ENCODE results near the gene LAMC1. TPM values are rescaled to one million over a fixed set of nuclear protein-coding genes. Genes with fewer than 3 reads are reported as not detected.

LAMC1 gene
- polyA plus RNA-seq, 1 of the 3 experiments (the other 2 are of a cell fraction): 101 TPM

DNA sequence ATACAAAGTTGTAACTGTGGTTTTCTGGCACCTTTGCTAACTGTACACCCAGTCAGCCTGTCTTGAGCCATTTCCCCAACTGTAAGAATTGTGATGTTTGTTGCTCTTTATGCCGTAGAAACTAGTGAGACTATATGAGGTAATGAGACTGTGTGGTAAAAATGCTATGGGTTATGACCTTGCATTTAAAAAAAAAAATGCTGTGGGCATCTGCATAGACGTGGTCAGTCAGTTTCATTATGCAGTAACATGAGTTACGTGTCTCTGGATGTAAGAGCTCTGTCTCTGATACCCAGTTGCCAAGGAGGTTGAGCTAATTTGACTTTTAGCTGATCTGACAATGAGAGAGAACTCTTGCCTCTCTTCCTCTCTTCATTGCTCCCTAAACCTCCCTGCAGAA, 82.2 kb downstream of the LAMC1 start (continued):
- no peak for TF ChIP-seq GATA2 (CRISPR knock-in tag; IDR thresholded peaks at IDR 0.05)
- TF ChIP-seq CHD2 (IDR thresholded peaks at IDR 0.05; ENCODE audit: low read length, partially characterized antibody): no peak
- TF ChIP-seq, protein P1, sequence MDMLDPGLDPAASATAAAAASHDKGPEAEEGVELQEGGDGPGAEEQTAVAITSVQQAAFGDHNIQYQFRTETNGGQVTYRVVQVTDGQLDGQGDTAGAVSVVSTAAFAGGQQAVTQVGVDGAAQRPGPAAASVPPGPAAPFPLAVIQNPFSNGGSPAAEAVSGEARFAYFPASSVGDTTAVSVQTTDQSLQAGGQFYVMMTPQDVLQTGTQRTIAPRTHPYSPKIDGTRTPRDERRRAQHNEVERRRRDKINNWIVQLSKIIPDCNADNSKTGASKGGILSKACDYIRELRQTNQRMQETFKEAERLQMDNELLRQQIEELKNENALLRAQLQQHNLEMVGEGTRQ (IDR thresholded peaks at IDR 0.05; ENCODE audit: borderline replicate concordance, low read depth, low read length): no peak

DNA sequence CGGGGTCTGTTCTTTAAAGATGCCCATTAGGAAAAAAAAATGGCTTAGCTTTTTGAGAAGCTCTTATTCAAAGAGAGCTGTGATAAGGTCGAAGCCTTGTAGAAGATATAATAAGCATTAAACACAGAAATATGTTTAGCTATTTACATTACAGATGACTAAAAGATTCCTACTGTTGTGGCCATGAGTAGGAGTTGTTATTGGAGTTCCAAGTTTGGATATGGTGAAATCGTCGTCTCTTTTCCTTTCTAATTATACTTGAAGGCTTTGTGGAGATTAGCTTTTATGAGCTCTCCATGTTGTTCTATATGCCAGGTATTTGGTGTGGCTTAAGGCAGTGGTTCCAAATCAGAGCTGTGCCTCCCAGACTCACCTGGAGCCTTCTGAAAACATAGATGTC, 82.9 kb downstream of the LAMC1 start:
- Histone ChIP-seq H3K79me2 (ENCODE audit: insufficient read depth) (peaks cover 73% of the 10 kb centered on the region; the same call in 1 of the 2 replicates), H3K9me3 (no peaks in the 10 kb centered on the region), H3K27ac (ENCODE audit: low read depth in 2 of 2, low read length in 1 of 2) (no peak overlapping the region), H3K9me2 (no peaks in the 10 kb centered on the region), H3K36me3 (replicated peaks in 1 of 2; ENCODE audit: control insufficient read depth in 1 of 2, insufficient read depth in 2 of 2, low read length in 1 of 2) (peaks cover 31 to 43% of the 10 kb centered on the region in 2 experiments), H3F3A (replicated peaks; ENCODE audit: insufficient read depth) (no peaks in the 10 kb centered on the region), H3K9ac (no peak overlapping the region), H3K4me1 (ENCODE audit: control insufficient read depth in 1 of 2, insufficient read depth in 2 of 2, low read depth in 1 of 2, low read length in 1 of 2) (no peaks in the 10 kb centered on the region), H3K4me2 (no peak overlapping the region), H3K4me3 (ENCODE audit: low read depth in 2 of 2, low read length in 1 of 2) (no peak overlapping the region), H2AFZ (ENCODE audit: low read depth) (no peak overlapping the region), H3K27me3 (ENCODE audit: insufficient read depth) (no peaks in the 10 kb centered on the region), H4K20me1 (ENCODE audit: insufficient read depth) (peaks cover 17% of the 10 kb centered on the region)
- TF ChIP-seq FOXM1 (IDR thresholded peaks at IDR 0.05; ENCODE audit: low read depth) (no peak), TEAD4 (IDR thresholded peaks at IDR 0.05; ENCODE audit: borderline replicate concordance, insufficient read depth) (no peak), RCOR1 (IDR thresholded peaks at IDR 0.05; ENCODE audit: low read length) (no peak)
- TF ChIP-seq, protein P2, sequence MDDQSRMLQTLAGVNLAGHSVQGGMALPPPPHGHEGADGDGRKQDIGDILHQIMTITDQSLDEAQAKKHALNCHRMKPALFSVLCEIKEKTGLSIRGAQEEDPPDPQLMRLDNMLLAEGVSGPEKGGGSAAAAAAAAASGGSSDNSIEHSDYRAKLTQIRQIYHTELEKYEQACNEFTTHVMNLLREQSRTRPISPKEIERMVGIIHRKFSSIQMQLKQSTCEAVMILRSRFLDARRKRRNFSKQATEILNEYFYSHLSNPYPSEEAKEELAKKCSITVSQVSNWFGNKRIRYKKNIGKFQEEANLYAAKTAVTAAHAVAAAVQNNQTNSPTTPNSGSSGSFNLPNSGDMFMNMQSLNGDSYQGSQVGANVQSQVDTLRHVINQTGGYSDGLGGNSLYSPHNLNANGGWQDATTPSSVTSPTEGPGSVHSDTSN (IDR thresholded peaks at IDR 0.05): no peak
- TF ChIP-seq, protein P3, sequence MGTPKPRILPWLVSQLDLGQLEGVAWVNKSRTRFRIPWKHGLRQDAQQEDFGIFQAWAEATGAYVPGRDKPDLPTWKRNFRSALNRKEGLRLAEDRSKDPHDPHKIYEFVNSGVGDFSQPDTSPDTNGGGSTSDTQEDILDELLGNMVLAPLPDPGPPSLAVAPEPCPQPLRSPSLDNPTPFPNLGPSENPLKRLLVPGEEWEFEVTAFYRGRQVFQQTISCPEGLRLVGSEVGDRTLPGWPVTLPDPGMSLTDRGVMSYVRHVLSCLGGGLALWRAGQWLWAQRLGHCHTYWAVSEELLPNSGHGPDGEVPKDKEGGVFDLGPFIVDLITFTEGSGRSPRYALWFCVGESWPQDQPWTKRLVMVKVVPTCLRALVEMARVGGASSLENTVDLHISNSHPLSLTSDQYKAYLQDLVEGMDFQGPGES (IDR thresholded peaks at IDR 0.05; ENCODE audit: low read depth, low read length): no peak
- WGBS (ENCODE audit: low lambda C conversion rate): 97% methylated on average over 4 of the region's 4 CpGs
- ChIA-PET CTCF (no interaction called here), POLR2A (interaction anchor here (0.6 to 0.7 kb wide), 2 partner anchors 62 to 504 kb away, joined by 3 read pairs; no protein-coding TSS in a partner anchor)
- no peak for DNase-seq

DNA sequence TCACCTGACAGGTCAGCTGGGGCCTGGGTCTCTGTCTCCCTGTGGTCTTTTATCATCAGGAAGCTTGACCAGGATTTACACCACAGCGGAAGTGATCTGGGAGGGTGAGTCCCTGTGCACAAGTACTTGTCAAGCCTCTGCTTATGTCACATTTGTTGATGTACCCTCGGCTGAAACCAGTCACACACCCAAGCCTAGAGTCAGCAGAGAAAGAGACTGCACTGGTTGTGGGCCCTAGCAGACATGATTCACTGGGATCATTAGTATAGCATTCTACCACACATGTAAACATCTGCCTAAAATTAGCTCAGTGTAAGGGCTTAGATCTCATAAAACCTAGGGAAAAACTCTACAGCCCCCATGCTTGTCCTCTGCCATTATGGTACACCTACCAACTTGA, 83.5 kb downstream of the LAMC1 start:
- CTCF ChIA-PET: no interaction called here
- 100% methylated on average over 2 of the region's 2 CpGs for WGBS (ENCODE audit: low lambda C conversion rate)
- Histone ChIP-seq H3K27ac (ENCODE audit: low read depth in 2 of 2, low read length in 1 of 2) (no peak overlapping the region), H3K9me2 (no peaks in the 10 kb centered on the region), H4K20me1 (ENCODE audit: insufficient read depth) (peaks cover 16% of the 10 kb centered on the region), H3K4me2 (no peak overlapping the region), H3K9me3 (no peaks in the 10 kb centered on the region), H3K4me3 (ENCODE audit: low read depth in 2 of 2, low read length in 1 of 2) (no peak overlapping the region), H3F3A (replicated peaks; ENCODE audit: insufficient read depth) (no peaks in the 10 kb centered on the region), H3K4me1 (ENCODE audit: control insufficient read depth in 1 of 2, insufficient read depth in 2 of 2, low read depth in 1 of 2, low read length in 1 of 2) (no peaks in the 10 kb centered on the region), H3K27me3 (ENCODE audit: insufficient read depth) (no peaks in the 10 kb centered on the region), H3K9ac (no peak overlapping the region), H2AFZ (ENCODE audit: low read depth) (no peak overlapping the region), H3K79me2 (ENCODE audit: insufficient read depth) (peaks cover 71% of the 10 kb centered on the region; the same call in 1 of the 2 replicates), H3K36me3 (replicated peaks in 1 of 2; ENCODE audit: control insufficient read depth in 1 of 2, insufficient read depth in 2 of 2, low read length in 1 of 2) (peaks cover 34 to 43% of the 10 kb centered on the region in 2 experiments)
- POLR2A ChIA-PET: interaction anchor here (0.6 kb wide), 1 partner anchor 63 kb away, joined by 3 read pairs; no protein-coding TSS in a partner anchor
- no peak for DNase-seq
- TF ChIP-seq GATA2 (CRISPR knock-in tag; IDR thresholded peaks at IDR 0.05) (no peak), FOXM1 (IDR thresholded peaks at IDR 0.05; ENCODE audit: low read depth) (no peak), TEAD4 (IDR thresholded peaks at IDR 0.05; ENCODE audit: borderline replicate concordance, insufficient read depth) (no peak), TCF12 (IDR thresholded peaks at IDR 0.05) (no peak), NFIC (IDR thresholded peaks at IDR 0.05; ENCODE audit: borderline replicate concordance) (no peak), RFX5 (IDR thresholded peaks at IDR 0.05; ENCODE audit: low read length) (no peak)
- TF ChIP-seq, protein P4, sequence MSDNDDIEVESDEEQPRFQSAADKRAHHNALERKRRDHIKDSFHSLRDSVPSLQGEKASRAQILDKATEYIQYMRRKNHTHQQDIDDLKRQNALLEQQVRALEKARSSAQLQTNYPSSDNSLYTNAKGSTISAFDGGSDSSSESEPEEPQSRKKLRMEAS (IDR thresholded peaks at IDR 0.05; ENCODE audit: low read depth): no peak
- TF ChIP-seq, protein P5, sequence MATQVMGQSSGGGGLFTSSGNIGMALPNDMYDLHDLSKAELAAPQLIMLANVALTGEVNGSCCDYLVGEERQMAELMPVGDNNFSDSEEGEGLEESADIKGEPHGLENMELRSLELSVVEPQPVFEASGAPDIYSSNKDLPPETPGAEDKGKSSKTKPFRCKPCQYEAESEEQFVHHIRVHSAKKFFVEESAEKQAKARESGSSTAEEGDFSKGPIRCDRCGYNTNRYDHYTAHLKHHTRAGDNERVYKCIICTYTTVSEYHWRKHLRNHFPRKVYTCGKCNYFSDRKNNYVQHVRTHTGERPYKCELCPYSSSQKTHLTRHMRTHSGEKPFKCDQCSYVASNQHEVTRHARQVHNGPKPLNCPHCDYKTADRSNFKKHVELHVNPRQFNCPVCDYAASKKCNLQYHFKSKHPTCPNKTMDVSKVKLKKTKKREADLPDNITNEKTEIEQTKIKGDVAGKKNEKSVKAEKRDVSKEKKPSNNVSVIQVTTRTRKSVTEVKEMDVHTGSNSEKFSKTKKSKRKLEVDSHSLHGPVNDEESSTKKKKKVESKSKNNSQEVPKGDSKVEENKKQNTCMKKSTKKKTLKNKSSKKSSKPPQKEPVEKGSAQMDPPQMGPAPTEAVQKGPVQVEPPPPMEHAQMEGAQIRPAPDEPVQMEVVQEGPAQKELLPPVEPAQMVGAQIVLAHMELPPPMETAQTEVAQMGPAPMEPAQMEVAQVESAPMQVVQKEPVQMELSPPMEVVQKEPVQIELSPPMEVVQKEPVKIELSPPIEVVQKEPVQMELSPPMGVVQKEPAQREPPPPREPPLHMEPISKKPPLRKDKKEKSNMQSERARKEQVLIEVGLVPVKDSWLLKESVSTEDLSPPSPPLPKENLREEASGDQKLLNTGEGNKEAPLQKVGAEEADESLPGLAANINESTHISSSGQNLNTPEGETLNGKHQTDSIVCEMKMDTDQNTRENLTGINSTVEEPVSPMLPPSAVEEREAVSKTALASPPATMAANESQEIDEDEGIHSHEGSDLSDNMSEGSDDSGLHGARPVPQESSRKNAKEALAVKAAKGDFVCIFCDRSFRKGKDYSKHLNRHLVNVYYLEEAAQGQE (IDR thresholded peaks at IDR 0.05; ENCODE audit: low read depth, low read length): no peak

All from SK-N-SH (cell line).